Naive thymus-derived CD4-positive, alpha-beta T cell (primary cell): Measurements from ENCODE around the gene SMG9. TPM values are rescaled to one million over a fixed set of nuclear protein-coding genes. Genes with fewer than 3 reads are reported as not detected.

Experiments used
- ATAC-seq: fragments of 150-1000 bp; cut with Tn5 transposase; 2 replicates; pipeline ENCODE4 v1.10.0; 2021; ENCODE audit warnings: mild to moderate bottlenecking, moderate library complexity
- CTCF ChIA-PET: fragments of 350-600 bp; sonication (Branson Sonifier 250); formaldehyde crosslinking; loops from one replicate; lab custom pipeline; 2021; ENCODE audit warnings: antibody characterized with exemption; lab: Charles Lee
- POLR2A ChIA-PET: fragments of 350-600 bp; sonication (Branson Sonifier 250); formaldehyde crosslinking; loops from one replicate; lab custom pipeline; 2021; ENCODE audit warnings: antibody characterized with exemption, inconsistent platforms; lab: Charles Lee
- DNase-seq, 9 donors: peaks; one replicate each; pipeline versions ENCODE4 v3.0.0 to v3.0.0-alpha.2; 2020 to 2022; ENCODE audit warnings: mixed read lengths in 1 of 9
- H3K27ac ChIP-seq: one replicate; pipeline ENCODE4 v1.7.0; 2013; ENCODE audit warnings: mild to moderate bottlenecking, low read depth, low read length, moderate library complexity
- H3K27me3 ChIP-seq, 2 donors: one replicate each; pipeline ENCODE4 v1.7.0; 2013; ENCODE audit warnings: low read length in 2 of 2, mild to moderate bottlenecking in 2 of 2, moderate library complexity in 2 of 2; ENCODE audit not compliant: control insufficient read depth in 2 of 2, insufficient read depth in 2 of 2
- H3K36me3 ChIP-seq, 3 experiments: 1 replicate in 2 of 3; 2 replicates in 1 of 3; pipeline ENCODE4 v1.7.0; 2013; ENCODE audit warnings: low read length in 3 of 3, mild to moderate bottlenecking in 3 of 3, moderate library complexity in 1 of 3; ENCODE audit not compliant: insufficient read depth in 3 of 3, control insufficient read depth in 2 of 3
- H3K4me1 ChIP-seq, 2 donors: one replicate each; pipeline ENCODE4 v1.7.0; 2013; ENCODE audit warnings: low read length in 2 of 2, mild to moderate bottlenecking in 2 of 2, moderate library complexity in 1 of 2; ENCODE audit not compliant: control insufficient read depth in 2 of 2, insufficient read depth in 2 of 2
- H3K4me3 ChIP-seq: 2 replicates; pipeline ENCODE4 v1.7.0; 2013; ENCODE audit warnings: mild to moderate bottlenecking, low read length
- H3K9me3 ChIP-seq, 3 experiments: 1 replicate in 2 of 3; 2 replicates in 1 of 3; pipeline ENCODE4 v1.7.0; 2013; ENCODE audit warnings: low read length in 3 of 3; ENCODE audit not compliant: control insufficient read depth in 2 of 3
- H3K27ac Mint-ChIP-seq, 9 donors: one replicate each; pipeline ENCODE4 v1.8.0; 2020 to 2022; ENCODE audit warnings: mixed read lengths in 9 of 9, mild to moderate bottlenecking in 8 of 9, moderate library complexity in 5 of 9, inconsistent platforms in 2 of 9
- H3K27me3 Mint-ChIP-seq, 5 donors: one replicate each; pipeline ENCODE4 v1.8.0; 2021 to 2022; ENCODE audit warnings: mixed read lengths in 5 of 5, mild to moderate bottlenecking in 1 of 5
- H3K36me3 Mint-ChIP-seq, 5 donors: one replicate each; pipeline ENCODE4 v1.8.0; 2020 to 2022; ENCODE audit warnings: mixed read lengths in 5 of 5, mild to moderate bottlenecking in 3 of 5, inconsistent platforms in 1 of 5
- H3K4me1 Mint-ChIP-seq, 7 donors: one replicate each; pipeline ENCODE4 v1.8.0; 2020 to 2022; ENCODE audit warnings: mixed read lengths in 7 of 7, mild to moderate bottlenecking in 3 of 7, inconsistent platforms in 1 of 7
- H3K4me3 Mint-ChIP-seq, 10 donors: one replicate each; pipeline ENCODE4 v1.8.0; 2020 to 2022; ENCODE audit warnings: mild to moderate bottlenecking in 10 of 10, mixed read lengths in 10 of 10, moderate library complexity in 6 of 10, inconsistent platforms in 2 of 10
- H3K9me3 Mint-ChIP-seq, 11 donors: one replicate each; pipeline ENCODE4 v1.8.0; 2020 to 2022; ENCODE audit warnings: mixed read lengths in 11 of 11, mild to moderate bottlenecking in 4 of 11, inconsistent platforms in 1 of 11, moderate library complexity in 1 of 11
- intact Hi-C, 2 donors: fragments of 100-400 bp; cut with micrococcal nuclease; formaldehyde crosslinking; loops; one replicate each; pipeline ENCODE4 v1.15.1; 2023
- polyA plus RNA-seq, 2 donors: library from polyadenylated mRNA; unstranded; fragments of 300-500 nt; fragmentation: Illumina TruSeq; gene quantifications; one replicate each; pipeline ENCODE4 v1.2.3, GENCODE V29; 2021
- total RNA-seq, 6 experiments: library from RNA in 5 of 6; stranded (reverse) in 5 of 6; gene quantifications; 1 replicate in 5 of 6; 2 replicates in 1 of 6; pipeline ENCODE4 v1.2.3 and lab custom pipeline; 2021 to 2026

Gene SMG9
- total and polyA plus RNA-seq, 7 experiments from 2014 or later, result 7.9 to 75.9 (median 50.5) TPM

GRCh38 chr19:43798026-43798545 is 43.3 kb upstream of the SMG9 start:
- H3K27me3 Mint-ChIP-seq, result peaks cover 6 to 31% (median 19%) of the 10 kb centered on the region in 5 donors
- H3K27me3 ChIP-seq, result no peaks in the 10 kb centered on the region
- peaks cover 0 to 7% of the 10 kb centered on the region in 2 donors for H3K4me1 ChIP-seq
- H3K27ac Mint-ChIP-seq, result peak overlapping the region in 1 of 9 donors; percentile 14
- no peaks in the 10 kb centered on the region for H3K9me3 ChIP-seq
- H3K27ac ChIP-seq, result no peak overlapping the region
- ATAC-seq (no peak), DNase-seq (no peak)
- H3K36me3 Mint-ChIP-seq, result no peaks in the 10 kb centered on the region
- H3K4me1 Mint-ChIP-seq, result peaks cover 0 to 19% (median 17%) of the 10 kb centered on the region in 7 donors
- intact Hi-C loops, result no loop called here
- peak overlapping the region in 8 of 10 donors; percentile 66 to 86 (median 82) for H3K4me3 Mint-ChIP-seq
- H3K4me3 ChIP-seq, result peak overlapping the region; percentile 66
- CTCF ChIA-PET, result no interaction called here
- POLR2A ChIA-PET, result interaction anchor here (0.7 kb wide), 1 partner anchor 52 kb away, joined by 3 read pairs; no protein-coding TSS in a partner anchor
- H3K9me3 Mint-ChIP-seq, result peaks cover 0 to 5% (median 0%) of the 10 kb centered on the region in 11 donors
- H3K36me3 ChIP-seq, result no peaks in the 10 kb centered on the region

GRCh38 chr19:43797556-43797955 is 42.8 kb upstream of the SMG9 start:
- ATAC-seq (no peak), DNase-seq (no peak)
- peak overlapping the region in 9 of 10 donors; percentile 16 to 85 (median 55) for H3K4me3 Mint-ChIP-seq
- peaks cover 0 to 19% (median 17%) of the 10 kb centered on the region in 7 donors for H3K4me1 Mint-ChIP-seq
- Histone ChIP-seq H3K27me3 (no peaks in the 10 kb centered on the region), H3K4me3 (no peak overlapping the region), H3K36me3 (no peaks in the 10 kb centered on the region), H3K27ac (no peak overlapping the region), H3K4me1 (peaks cover 0 to 7% of the 10 kb centered on the region in 2 donors), H3K9me3 (no peaks in the 10 kb centered on the region)
- no peaks in the 10 kb centered on the region for H3K36me3 Mint-ChIP-seq
- H3K9me3 Mint-ChIP-seq, result peaks cover 0 to 5% (median 0%) of the 10 kb centered on the region in 11 donors
- CTCF ChIA-PET, result interaction anchor here (1.4 kb wide), 1 partner anchor 12 kb away, joined by 3 read pairs; no protein-coding TSS in a partner anchor
- POLR2A ChIA-PET, result interaction anchor here (0.7 kb wide), 1 partner anchor 52 kb away, joined by 3 read pairs; no protein-coding TSS in a partner anchor
- H3K27ac Mint-ChIP-seq, result no peak overlapping the region
- H3K27me3 Mint-ChIP-seq, result peaks cover 6 to 33% (median 19%) of the 10 kb centered on the region in 5 donors
- intact Hi-C loops, result no loop called here

- H3K9me3 ChIP-seq, result no peaks in the 10 kb centered on the region
- H3K27ac ChIP-seq, result no peak overlapping the region
- no peaks in the 10 kb centered on the region for H3K27me3 ChIP-seq
- Mint-ChIP-seq H3K4me1 (peaks cover 0 to 19% (median 17%) of the 10 kb centered on the region in 7 donors), H3K27ac (no peak overlapping the region), H3K4me3 (peak overlapping the region in 8 of 10 donors; percentile 16 to 85 (median 55)), H3K27me3 (peaks cover 6 to 33% (median 19%) of the 10 kb centered on the region in 5 donors), H3K9me3 (peaks cover 0 to 5% (median 0%) of the 10 kb centered on the region in 11 donors), H3K36me3 (no peaks in the 10 kb centered on the region)
- intact Hi-C loops, result no loop called here
- ATAC-seq (no peak), DNase-seq (no peak)
- H3K36me3 ChIP-seq, result no peaks in the 10 kb centered on the region
- peaks cover 0 to 7% of the 10 kb centered on the region in 2 donors for H3K4me1 ChIP-seq
- POLR2A ChIA-PET, result no interaction called here
- CTCF ChIA-PET, result interaction anchor here (1.4 kb wide), 1 partner anchor 13 kb away, joined by 3 read pairs; no protein-coding TSS in a partner anchor
- H3K4me3 ChIP-seq, result no peak overlapping the region
Measured at GRCh38 chr19:43797118-43797517, 42.4 kb upstream of the SMG9 start.

- Histone ChIP-seq H3K4me1 (no peaks in the 10 kb centered on the region), H3K36me3 (no peaks in the 10 kb centered on the region), H3K27ac (no peak overlapping the region), H3K4me3 (no peak overlapping the region), H3K27me3 (no peaks in the 10 kb centered on the region), H3K9me3 (no peaks in the 10 kb centered on the region)
- ATAC-seq (no peak), DNase-seq (no peak)
- Mint-ChIP-seq H3K4me1 (peaks cover 0 to 5% (median 0%) of the 10 kb centered on the region in 7 donors), H3K9me3 (peaks cover 0 to 2% (median 0%) of the 10 kb centered on the region in 11 donors), H3K4me3 (no peak overlapping the region), H3K27me3 (peaks cover 6 to 20% (median 19%) of the 10 kb centered on the region in 5 donors), H3K36me3 (no peaks in the 10 kb centered on the region), H3K27ac (no peak overlapping the region)
- ChIA-PET POLR2A (interaction anchor here (0.6 kb wide), 1 partner anchor 79 kb away, joined by 3 read pairs; no protein-coding TSS in a partner anchor), CTCF (interaction anchor here (1.1 kb wide), 1 partner anchor 45 kb away, joined by 3 read pairs; no protein-coding TSS in a partner anchor)
- intact Hi-C loops, result no loop called here
Measured at GRCh38 chr19:43790587-43790986, 35.8 kb upstream of the SMG9 start.

- Histone ChIP-seq H3K4me3 (no peak overlapping the region), H3K9me3 (no peaks in the 10 kb centered on the region), H3K36me3 (no peaks in the 10 kb centered on the region), H3K4me1 (peaks cover 8 to 13% of the 10 kb centered on the region in 2 donors), H3K27me3 (no peaks in the 10 kb centered on the region), H3K27ac (no peak overlapping the region)
- ChIA-PET CTCF (no interaction called here), POLR2A (no interaction called here)
- no peak overlapping the region for H3K27ac Mint-ChIP-seq
- H3K27me3 Mint-ChIP-seq, result peaks cover 6 to 19% (median 14%) of the 10 kb centered on the region in 5 donors
- H3K36me3 Mint-ChIP-seq, result no peaks in the 10 kb centered on the region
- no peak for ATAC-seq
- H3K9me3 Mint-ChIP-seq, result peaks cover 0 to 2% (median 0%) of the 10 kb centered on the region in 11 donors
- intact Hi-C loops, result loop anchor here (10.0 kb wide), 2 partner anchors 264 to 354 kb away; partner anchors contain the start of gene ETHE1 (in 1 of the 2)
- no peak overlapping the region for H3K4me3 Mint-ChIP-seq
- peaks cover 9 to 20% (median 13%) of the 10 kb centered on the region in 7 donors for H3K4me1 Mint-ChIP-seq
- no peak for DNase-seq
Measured at GRCh38 chr19:43789029-43789428, 34.3 kb upstream of the SMG9 start.

- Histone ChIP-seq H3K4me1 (peaks cover 11 to 24% of the 10 kb centered on the region in 2 donors), H3K27ac (no peak overlapping the region), H3K4me3 (no peak overlapping the region), H3K9me3 (no peaks in the 10 kb centered on the region), H3K27me3 (no peaks in the 10 kb centered on the region), H3K36me3 (no peaks in the 10 kb centered on the region)
- peaks cover 0 to 4% (median 0%) of the 10 kb centered on the region in 5 donors for H3K36me3 Mint-ChIP-seq
- H3K4me3 Mint-ChIP-seq, result no peak overlapping the region
- no peaks in the 10 kb centered on the region for H3K9me3 Mint-ChIP-seq
- DNase-seq (no peak), ATAC-seq (no peak)
- ChIA-PET CTCF (interaction anchor here (0.7 to 1.1 kb wide), 3 partner anchors 20 to 93 kb away, joined by 3 to 5 read pairs (median 4); no protein-coding TSS in a partner anchor), POLR2A (no interaction called here)
- H3K27me3 Mint-ChIP-seq, result peaks cover 3 to 13% (median 6%) of the 10 kb centered on the region in 5 donors
- peaks cover 18 to 40% (median 32%) of the 10 kb centered on the region in 7 donors for H3K4me1 Mint-ChIP-seq
- intact Hi-C loops, result loop anchor here (10.0 kb wide), 2 partner anchors 262 to 352 kb away; partner anchors contain the start of gene ETHE1 (in 1 of the 2)
- no peak overlapping the region for H3K27ac Mint-ChIP-seq
Measured at GRCh38 chr19:43786665-43787064, 31.9 kb upstream of the SMG9 start.
